CD4-positive, alpha-beta T cell (primary cell): ENCODE measurements around the gene CHM. TPM values are rescaled to one million over a fixed set of nuclear protein-coding genes. Genes with fewer than 3 reads are reported as not detected.

Experiments
- ATAC-seq: fragments of 200-7000 bp; cut with Tn5 transposase; one replicate; pipeline ENCODE4 v1.10.0; 2022; ENCODE audit warnings: mild to moderate bottlenecking; ENCODE audit not compliant: poor library complexity
- CTCF ChIA-PET: fragments of 350-600 bp; sonication (Branson Sonifier 250); formaldehyde crosslinking; loops from one replicate; lab custom pipeline; 2021; ENCODE audit warnings: antibody characterized with exemption, inconsistent platforms; lab: Charles Lee
- POLR2A ChIA-PET: fragments of 350-600 bp; sonication (Branson Sonifier 250); formaldehyde crosslinking; loops from one replicate; lab custom pipeline; 2021; ENCODE audit warnings: antibody characterized with exemption, inconsistent platforms; lab: Charles Lee
- DNase-seq, 14 experiments: peaks; one replicate each; pipeline ENCODE4 v3.0.0-alpha.2; 2013 to 2020; ENCODE audit warnings: mixed read lengths in 2 of 14
- H3K27ac ChIP-seq, 2 donors: one replicate each; pipeline versions ENCODE4 v1.5.1 to v1.7.0; 2013; ENCODE audit warnings: low read length in 2 of 2, low read depth in 1 of 2, mild to moderate bottlenecking in 1 of 2
- H3K27me3 ChIP-seq, 2 experiments: 1 replicate in 1 of 2; 2 replicates in 1 of 2; pipeline versions ENCODE4 v1.6.1 to v1.7.0; 2013; ENCODE audit warnings: low read length in 2 of 2, control low read depth in 1 of 2, mild to moderate bottlenecking in 1 of 2, moderate library complexity in 1 of 2; ENCODE audit not compliant: insufficient read depth in 2 of 2, control insufficient read depth in 1 of 2
- H3K36me3 ChIP-seq: one replicate; pipeline ENCODE4 v1.6.1; 2013; ENCODE audit warnings: low read length, control low read depth; ENCODE audit not compliant: insufficient read depth
- H3K4me1 ChIP-seq: one replicate; pipeline ENCODE4 v1.6.1; 2013; ENCODE audit warnings: low read length, control low read depth; ENCODE audit not compliant: insufficient read depth
- H3K4me3 ChIP-seq: one replicate; pipeline ENCODE4 v1.5.1; 2013; ENCODE audit warnings: mild to moderate bottlenecking, low read length, moderate library complexity
- H3K9me3 ChIP-seq, 2 experiments: 1 replicate in 1 of 2; 2 replicates in 1 of 2; pipeline versions ENCODE4 v1.6.1 to v1.7.0; 2013; ENCODE audit warnings: low read length in 2 of 2, mild to moderate bottlenecking in 2 of 2, control low read depth in 1 of 2, moderate library complexity in 1 of 2; ENCODE audit not compliant: control insufficient read depth in 1 of 2, insufficient read depth in 1 of 2
- H3K27ac Mint-ChIP-seq: one replicate; pipeline ENCODE4 v1.8.0; 2020; ENCODE audit warnings: mixed read lengths
- H3K27me3 Mint-ChIP-seq: one replicate; pipeline ENCODE4 v1.8.0; 2021; ENCODE audit warnings: mixed read lengths
- H3K36me3 Mint-ChIP-seq: one replicate; pipeline ENCODE4 v1.8.0; 2021; ENCODE audit warnings: low read depth, mixed read lengths
- H3K4me1 Mint-ChIP-seq: one replicate; pipeline ENCODE4 v1.8.0; 2021; ENCODE audit warnings: low read depth, mixed read lengths
- H3K4me3 Mint-ChIP-seq: one replicate; pipeline ENCODE4 v1.8.0; 2020; ENCODE audit warnings: mild to moderate bottlenecking, mixed read lengths
- H3K9me3 Mint-ChIP-seq: one replicate; pipeline ENCODE4 v1.8.0; 2020; ENCODE audit warnings: mixed read lengths
- CTCF ChIP-seq: fragments of 200-600 bp; IDR thresholded peaks from one replicate; pipeline ENCODE4 v1.8.0; 2022; ENCODE audit warnings: antibody characterized with exemption, mild to moderate bottlenecking
- intact Hi-C, 2 experiments: fragments of 100-400 bp; cut with DNase I in 1 of 2; cut with micrococcal nuclease in 1 of 2; formaldehyde crosslinking; loops; one replicate each; pipeline versions ENCODE4 v1.15.1 to v1.9.0; 2023 to 2025; cut with DNase I, micrococcal nuclease
- polyA plus RNA-seq, 2 donors: library from polyadenylated mRNA; unstranded; fragments of 120-200 nt; gene quantifications; one replicate each; pipeline ENCODE4 v1.2.1, GENCODE V29; 2013
- total RNA-seq, 174 experiments: library from RNA in 2 of 174; stranded (reverse) in 2 of 174; gene quantifications; one replicate each; pipeline ENCODE4 v1.2.3 and lab custom pipeline; 2021 to 2026

The CHM gene, protein sequence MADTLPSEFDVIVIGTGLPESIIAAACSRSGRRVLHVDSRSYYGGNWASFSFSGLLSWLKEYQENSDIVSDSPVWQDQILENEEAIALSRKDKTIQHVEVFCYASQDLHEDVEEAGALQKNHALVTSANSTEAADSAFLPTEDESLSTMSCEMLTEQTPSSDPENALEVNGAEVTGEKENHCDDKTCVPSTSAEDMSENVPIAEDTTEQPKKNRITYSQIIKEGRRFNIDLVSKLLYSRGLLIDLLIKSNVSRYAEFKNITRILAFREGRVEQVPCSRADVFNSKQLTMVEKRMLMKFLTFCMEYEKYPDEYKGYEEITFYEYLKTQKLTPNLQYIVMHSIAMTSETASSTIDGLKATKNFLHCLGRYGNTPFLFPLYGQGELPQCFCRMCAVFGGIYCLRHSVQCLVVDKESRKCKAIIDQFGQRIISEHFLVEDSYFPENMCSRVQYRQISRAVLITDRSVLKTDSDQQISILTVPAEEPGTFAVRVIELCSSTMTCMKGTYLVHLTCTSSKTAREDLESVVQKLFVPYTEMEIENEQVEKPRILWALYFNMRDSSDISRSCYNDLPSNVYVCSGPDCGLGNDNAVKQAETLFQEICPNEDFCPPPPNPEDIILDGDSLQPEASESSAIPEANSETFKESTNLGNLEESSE
- total RNA-seq (1 to 10 TPM; 5.1 to 6.3 TPM), total RNA-seq (lab: John Stamatoyannopoulos, UW) (11.8 to 57.4 (median 31.0) reads per million in 172 experiments)
- polyA plus RNA-seq (2013, experiment 1 of 2): 12.1 TPM
- polyA plus RNA-seq (2013, experiment 2 of 2): 13.5 TPM

DNA sequence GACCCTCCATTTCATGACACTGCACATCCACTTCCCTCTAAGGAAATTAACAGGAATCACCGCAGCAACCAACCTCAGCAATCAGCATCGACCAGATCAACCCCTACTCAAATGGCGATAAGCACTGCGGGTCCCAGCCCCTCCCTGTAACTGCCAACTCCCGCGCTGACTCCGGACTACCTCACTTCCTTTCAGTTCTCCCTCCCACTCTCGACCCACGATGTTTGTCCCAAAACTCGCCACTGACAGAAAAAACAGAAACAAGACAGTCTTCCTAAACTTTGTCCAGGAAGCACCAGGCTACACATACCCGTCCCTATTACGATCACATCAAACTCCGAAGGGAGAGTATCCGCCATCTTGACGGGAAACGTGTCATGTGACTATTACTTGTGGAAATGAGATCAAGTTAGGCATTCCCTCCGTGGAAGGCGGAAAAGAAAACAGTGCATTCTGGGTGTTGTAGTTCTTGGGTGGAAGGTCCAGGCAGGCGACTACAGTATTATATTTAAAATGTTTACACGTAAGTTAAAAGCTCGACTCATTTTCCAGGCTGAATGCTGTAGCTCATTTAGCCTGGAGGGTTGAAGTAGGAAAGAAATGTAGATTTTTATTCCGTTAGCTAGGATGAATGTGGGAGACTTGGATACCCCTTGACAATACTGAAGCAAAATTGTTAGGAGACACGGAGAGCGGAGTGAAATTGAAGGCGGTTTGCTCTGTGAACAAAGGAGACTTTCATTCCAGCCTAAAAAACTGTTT, at the start of gene CHM:
CHM (minus strand) TSS at position 385 of the 762 bp plus-strand sequence; CDS start at position 359, 26 bp downstream.
- POLR2A ChIA-PET: no interaction called here
- Mint-ChIP-seq H3K4me1 (peaks cover 15% of the 10 kb centered on the region), H3K36me3 (peaks cover 9% of the 10 kb centered on the region), H3K27ac (no peak within 1 kb of the TSS), H3K9me3 (no peaks in the 10 kb centered on the region), H3K4me3 (no peak within 1 kb of the TSS), H3K27me3 (peaks cover 3% of the 10 kb centered on the region)
- H3K27me3 ChIP-seq: no peaks in the 10 kb centered on the region
- no peak for TF ChIP-seq CTCF
- CTCF ChIA-PET: no interaction called here
- H3K4me1 ChIP-seq: peaks cover 10% of the 10 kb centered on the region
- H3K9me3 ChIP-seq: no peaks in the 10 kb centered on the region
- DNase-seq (peak; percentile 23 to 87 (median 40)), ATAC-seq (peak; percentile 93)
- peak within 1 kb of the TSS; percentile 64 to 95 for H3K27ac ChIP-seq
- intact Hi-C loops: no loop called here
- peak within 1 kb of the TSS; percentile 84 for H3K4me3 ChIP-seq
- H3K36me3 ChIP-seq: no peaks in the 10 kb centered on the region

DNA sequence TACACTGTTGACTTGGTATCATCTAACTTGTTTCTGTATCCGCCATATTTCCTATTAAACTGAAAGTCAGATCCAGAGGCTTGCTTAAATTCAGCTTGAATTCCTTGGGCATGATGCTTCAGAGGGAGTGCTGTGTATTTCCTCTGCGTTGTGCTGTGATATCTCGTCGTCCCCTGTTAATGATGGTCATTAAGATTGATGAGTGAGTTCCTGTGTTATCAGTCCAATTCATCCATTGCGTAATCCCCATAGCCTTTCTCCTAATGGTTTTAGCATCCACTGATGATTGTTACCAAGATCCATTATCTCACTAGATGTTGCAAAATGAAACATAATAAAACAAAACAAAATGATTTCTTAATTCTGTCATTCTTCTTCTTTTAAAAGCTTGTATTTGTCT, 31.3 kb upstream of the CHM start:
- Histone ChIP-seq H3K27ac (no peak overlapping the region), H3K9me3 (no peaks in the 10 kb centered on the region), H3K36me3 (no peaks in the 10 kb centered on the region), H3K27me3 (no peaks in the 10 kb centered on the region), H3K4me1 (no peaks in the 10 kb centered on the region), H3K4me3 (no peak overlapping the region)
- ChIA-PET CTCF (no interaction called here), POLR2A (no interaction called here)
- H3K27me3 Mint-ChIP-seq: peaks cover 5% of the 10 kb centered on the region
- no peak for ATAC-seq
- no peak for DNase-seq
- intact Hi-C loops: no loop called here
- no peak overlapping the region for H3K4me3 Mint-ChIP-seq
- H3K27ac Mint-ChIP-seq: no peak overlapping the region
- H3K9me3 Mint-ChIP-seq: peaks cover 2% of the 10 kb centered on the region
- no peaks in the 10 kb centered on the region for H3K36me3 Mint-ChIP-seq
- no peak for TF ChIP-seq CTCF
- no peaks in the 10 kb centered on the region for H3K4me1 Mint-ChIP-seq

GRCh38 chrX:86066998-86067397, 19.6 kb upstream of the CHM start:
- no peaks in the 10 kb centered on the region for H3K36me3 Mint-ChIP-seq
- intact Hi-C loops: no loop called here

More at GRCh38 chrX:86066998-86067397, 19.6 kb upstream of the CHM start:
- Histone ChIP-seq H3K36me3 (no peaks in the 10 kb centered on the region), H3K4me1 (no peaks in the 10 kb centered on the region), H3K27ac (no peak overlapping the region), H3K9me3 (no peaks in the 10 kb centered on the region), H3K27me3 (no peaks in the 10 kb centered on the region), H3K4me3 (no peak overlapping the region)
- ChIA-PET POLR2A (no interaction called here), CTCF (no interaction called here)
- ATAC-seq (no peak), DNase-seq (no peak)
- peaks cover 5% of the 10 kb centered on the region for H3K27me3 Mint-ChIP-seq
- no peak overlapping the region for H3K27ac Mint-ChIP-seq
- TF ChIP-seq CTCF: no peak
- no peak overlapping the region for H3K4me3 Mint-ChIP-seq
- no peaks in the 10 kb centered on the region for H3K4me1 Mint-ChIP-seq
- H3K9me3 Mint-ChIP-seq: no peaks in the 10 kb centered on the region
